ENCODE measurements around the gene NT5C.

NT5C gene

GRCh38 chr17:75093548-75094158 is 37.9 kb downstream of the NT5C start:
- DNase-seq (ENCODE audit: low read depth in 2 of 2): no peak

DNA sequence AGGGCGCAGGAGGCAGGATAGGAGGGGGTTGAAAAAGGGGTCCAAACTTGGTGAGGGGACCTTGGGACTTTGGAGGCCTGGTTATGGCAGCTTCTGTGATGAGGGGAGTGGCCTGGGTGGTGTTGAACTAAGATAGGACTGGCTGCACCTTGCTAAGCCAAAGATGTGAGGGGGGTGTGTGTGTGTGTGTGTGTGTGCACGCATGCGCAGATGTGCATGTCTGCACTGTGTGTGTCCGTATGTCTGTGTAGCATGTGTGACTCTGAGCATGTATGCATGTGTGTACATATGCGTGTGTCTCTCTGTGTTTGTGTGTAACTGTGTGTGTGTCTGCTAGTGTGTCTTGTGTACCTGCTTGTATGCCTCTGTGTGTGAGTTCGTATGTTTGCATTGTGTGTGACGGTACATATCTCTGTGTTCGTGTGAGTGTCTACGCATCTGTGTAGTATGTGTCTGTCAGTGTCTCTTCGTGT is 39.7 kb downstream of the NT5C start:
- DNase-seq (ENCODE audit: low read depth in 2 of 2): no peak

DNA sequence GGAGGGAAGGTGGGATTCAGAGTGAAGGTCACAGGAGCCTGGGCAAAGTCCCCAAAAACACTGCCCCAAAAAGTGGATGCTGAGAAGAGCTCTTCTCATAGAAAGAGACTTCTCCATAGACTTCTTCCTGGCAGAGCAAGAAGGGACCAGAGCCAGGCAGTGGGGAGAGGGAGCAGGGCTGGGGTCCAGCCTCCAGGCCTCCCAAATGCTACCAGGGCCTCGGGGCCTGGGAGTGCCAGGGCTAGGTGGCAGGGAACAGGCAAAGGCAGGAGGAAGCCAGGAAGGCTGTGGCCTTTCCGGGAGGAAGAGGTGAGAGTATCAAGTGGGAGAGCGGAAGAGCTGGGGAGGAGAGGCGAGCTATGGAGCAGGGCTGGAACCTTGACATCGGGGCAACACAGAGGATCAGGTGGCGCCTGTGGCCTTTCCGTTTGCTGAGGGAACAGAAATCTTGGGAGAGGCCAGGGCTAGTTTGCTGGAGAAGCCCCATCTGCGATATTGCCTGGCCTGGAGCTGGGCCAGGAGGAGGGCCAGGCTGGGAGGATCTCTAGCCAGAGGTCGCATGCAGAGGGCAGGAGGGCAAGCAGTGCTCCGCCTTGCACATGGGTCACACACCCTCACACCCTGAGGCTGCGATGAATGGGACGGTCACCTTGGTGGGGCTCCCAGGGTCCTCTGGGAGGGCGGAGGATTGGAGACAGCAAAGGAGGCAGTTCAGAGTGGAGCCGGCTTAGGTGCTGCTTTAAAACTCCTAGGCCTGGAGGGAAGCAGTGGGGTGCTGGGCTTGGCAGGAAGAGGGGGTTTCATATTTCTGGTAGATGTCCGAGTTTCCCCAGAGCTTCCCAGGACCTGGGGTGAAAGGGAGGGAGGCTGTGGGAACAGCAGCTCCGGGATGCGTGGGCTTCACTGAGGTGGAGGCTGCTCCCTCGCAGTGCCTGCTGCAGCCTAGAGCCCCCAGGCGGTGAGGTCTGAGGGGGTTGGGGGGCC is 40.4 kb downstream of the NT5C start:
- no peak for DNase-seq (ENCODE audit: low read depth in 2 of 2)

- no peak for DNase-seq (ENCODE audit: low read depth in 2 of 2)
These were observed 42.8 kb downstream of the NT5C start for GRCh38 chr17:75088465-75089417.

DNA sequence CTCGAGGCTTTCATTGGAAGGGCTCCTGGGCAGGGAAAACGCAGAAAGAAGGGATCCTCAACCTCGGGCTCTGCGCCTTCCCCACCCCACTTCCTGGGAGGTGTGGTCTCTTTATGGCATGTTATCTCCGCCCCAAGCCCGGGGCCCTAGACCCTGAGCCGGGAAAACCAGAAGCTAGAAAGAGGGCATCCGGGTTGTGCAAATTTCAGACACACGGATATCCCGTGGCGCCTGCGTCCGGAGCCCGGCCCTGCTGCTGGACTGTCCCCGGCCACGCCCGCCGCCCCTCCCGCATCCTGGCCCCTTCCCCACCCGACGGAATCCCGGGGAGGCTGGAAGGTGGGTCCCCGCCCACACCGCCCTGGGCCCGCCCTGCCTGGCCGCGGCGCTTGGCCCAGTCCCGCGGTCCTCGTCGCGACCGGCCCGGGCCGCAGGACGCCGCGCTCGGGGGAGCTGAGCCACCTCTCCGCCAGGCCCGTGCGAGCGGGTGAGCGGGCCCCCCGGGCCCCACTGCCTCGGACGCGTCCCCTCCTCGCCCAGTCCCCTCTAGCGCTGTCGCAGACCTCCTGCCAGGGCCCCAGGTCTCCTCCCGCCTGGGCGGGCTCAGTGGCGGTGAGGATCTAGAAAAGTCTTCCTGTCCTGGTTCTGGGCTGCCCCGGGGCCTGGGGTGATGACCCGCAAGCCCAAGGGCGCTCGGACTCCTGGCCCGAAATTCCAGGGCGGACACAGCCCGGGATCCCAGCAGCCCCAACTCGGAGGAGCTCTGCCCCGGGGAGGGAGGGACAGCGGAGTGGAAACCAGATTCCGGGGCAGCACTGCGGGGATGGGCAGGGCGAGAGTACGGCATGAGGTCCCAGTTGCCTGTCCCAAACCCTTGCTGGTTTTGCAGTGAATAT is 43.7 kb downstream of the NT5C start, which contains the start of gene SLC16A5:
Gene SLC16A5 (plus strand): TSS at position 397 of the 896 bp plus-strand sequence. CDS start 5,683 bp downstream, outside the sequence.
- no peak for DNase-seq (ENCODE audit: low read depth in 2 of 2)

DNA sequence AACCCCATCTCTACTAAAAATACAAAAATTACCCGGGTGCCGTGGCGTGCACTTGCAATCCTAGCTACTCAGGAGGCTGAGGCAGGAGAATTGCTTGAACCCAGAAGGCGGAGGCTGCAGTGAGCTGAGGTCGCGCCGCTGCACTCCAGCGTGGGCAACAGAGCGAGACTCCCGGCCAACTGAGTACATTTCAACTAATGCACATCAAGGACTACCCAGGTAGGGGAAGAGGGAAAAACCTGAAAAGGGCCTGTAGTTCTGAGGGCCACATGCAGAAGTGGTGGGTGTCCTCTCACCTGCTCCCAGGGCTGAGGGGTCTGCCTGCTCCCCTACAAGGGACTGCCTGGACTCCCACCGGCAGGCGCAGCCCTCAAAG is 44.4 kb downstream of the NT5C start:
- no peak for DNase-seq (ENCODE audit: low read depth in 2 of 2)

GRCh38 chr17:75086496-75087181 is 44.9 kb downstream of the NT5C start:
- no peak for DNase-seq (ENCODE audit: low read depth in 2 of 2)

DNA sequence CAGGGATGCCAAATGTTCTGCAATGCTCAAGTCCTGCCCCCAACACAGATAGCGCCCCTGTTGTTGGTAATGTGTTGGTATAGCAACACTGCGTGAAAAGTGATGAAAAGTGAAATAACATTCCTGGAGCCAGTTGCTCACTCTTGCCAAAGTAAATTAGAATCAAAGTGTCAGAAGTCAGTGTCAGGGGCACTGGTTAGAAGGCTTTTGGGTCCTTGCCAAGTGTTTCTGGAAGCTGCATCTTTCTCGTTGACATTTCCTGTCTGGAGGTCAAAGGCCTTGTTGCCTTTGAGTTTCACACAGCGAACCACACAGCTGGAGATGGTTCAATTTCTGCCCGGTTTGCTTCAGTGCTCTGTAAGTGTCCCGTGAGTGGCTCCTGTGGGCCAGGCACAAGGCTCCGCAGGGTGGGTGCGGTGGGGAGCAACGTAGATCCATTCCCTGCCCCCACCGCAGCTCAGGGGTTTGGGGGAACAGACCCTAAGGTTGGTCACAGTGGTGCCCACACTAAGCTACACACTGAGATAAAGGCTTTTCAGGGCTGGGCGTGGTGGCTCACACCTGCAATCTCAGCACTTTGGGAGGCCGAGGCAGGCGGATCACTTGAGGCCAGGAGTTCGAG is 47.4 kb downstream of the NT5C start:
- DNase-seq (ENCODE audit: low read depth in 2 of 2): no peak

DNA sequence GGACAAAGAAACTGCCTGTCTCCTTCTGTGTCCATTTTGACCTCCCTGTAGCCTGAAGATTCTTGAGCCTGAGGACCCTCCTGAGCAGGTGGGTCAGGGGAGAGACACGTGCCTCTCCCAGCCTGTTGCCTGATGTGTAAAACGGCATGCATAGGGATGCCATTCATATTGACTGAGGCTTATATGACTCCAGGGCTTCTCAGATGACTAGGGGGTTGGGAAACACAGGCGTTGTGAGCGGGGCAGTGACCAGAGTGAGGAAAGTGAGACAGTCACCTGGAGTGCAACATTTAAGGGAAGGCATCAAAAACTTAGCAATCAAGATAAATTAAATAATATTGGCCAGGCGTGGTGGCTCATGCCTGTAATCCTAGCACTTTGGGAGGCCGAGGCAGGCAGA is 48.9 kb downstream of the NT5C start:
- DNase-seq (ENCODE audit: low read depth in 2 of 2): no peak

DNA sequence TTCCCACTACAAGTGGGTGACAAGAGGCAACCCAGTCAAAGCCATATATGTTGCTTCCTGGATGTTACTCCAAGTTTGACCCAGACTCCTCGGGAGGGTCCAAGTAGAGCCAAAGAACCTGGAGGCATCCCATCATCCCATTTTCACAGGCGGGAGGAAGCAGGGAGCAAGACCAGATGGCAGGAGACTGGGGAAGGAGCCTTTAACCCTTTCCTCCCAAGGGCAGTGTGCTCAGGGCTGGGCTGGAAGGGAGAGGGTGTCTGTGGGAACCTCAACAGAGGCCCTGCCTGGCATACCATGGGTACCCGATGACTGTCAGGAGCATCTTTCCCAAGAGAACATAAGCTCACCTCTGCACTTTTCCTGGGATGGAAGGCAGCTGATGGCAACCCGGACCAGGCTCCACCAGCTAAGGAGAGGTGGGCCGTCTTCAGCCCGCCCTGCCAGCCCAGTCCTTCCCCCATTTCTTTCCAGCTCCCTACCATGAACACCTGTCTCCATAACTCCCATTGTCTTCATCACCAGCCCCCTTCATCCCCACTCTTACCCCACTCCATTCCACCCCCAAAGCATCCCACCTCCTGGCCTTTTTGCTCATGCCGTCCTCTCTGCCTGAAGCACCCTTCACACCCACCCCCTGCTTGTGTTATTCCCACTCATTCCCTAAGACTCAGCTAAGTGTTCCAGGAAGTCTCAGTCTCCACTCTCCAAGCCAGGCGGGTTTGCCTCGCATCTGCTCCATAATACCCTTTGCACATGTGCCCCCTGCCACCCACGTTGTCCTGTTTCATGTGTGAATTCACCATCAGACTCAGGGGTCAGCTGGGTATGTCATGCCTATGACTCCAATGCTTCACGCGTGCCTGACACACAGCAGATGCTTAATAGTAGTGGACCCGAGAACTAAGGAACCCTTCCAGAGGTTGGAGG is 49.7 kb downstream of the NT5C start:
- DNase-seq (ENCODE audit: low read depth in 2 of 2): no peak

All from stimulated activated CD8-positive, alpha-beta memory T cell treated with anti-CD3 and anti-CD28 coated beads, Interleukin-2, amount 100 ng/mL, for 1 hour (primary cell).